Tibial artery (tissue), 4 donors: Measurements from ENCODE around the gene CAMKK2.
"Not testable (repeated sequence)": the region's sequence is repeated elsewhere in the genome, so short reads cannot be mapped to it uniquely, and the experiment has no call there.

Source experiments
- DNase-seq, 2 donors: peaks; one replicate each; pipeline ENCODE4 v3.0.0-alpha.2; 2019
- H3K27ac ChIP-seq, 2 donors: fragments of 200-600 bp; sonication (generic) in 1 of 2; 1 replicate in 1 of 2; 2 replicates in 1 of 2; pipeline ENCODE4 v1.5.1; 2018 to 2019; ENCODE audit warnings: mild to moderate bottlenecking in 1 of 2
- H3K27me3 ChIP-seq, 2 donors: fragments of 200-600 bp; sonication (generic) in 1 of 2; one replicate each; pipeline versions ENCODE4 v1.5.1 to v1.6.0; 2016 to 2019
- H3K36me3 ChIP-seq, 3 donors: fragments of 200-600 bp; sonication (generic) in 2 of 3; one replicate each; pipeline ENCODE4 v1.5.1; 2016 to 2019; ENCODE audit warnings: mild to moderate bottlenecking in 2 of 3
- H3K4me1 ChIP-seq, 4 donors: fragments of 200-600 bp; sonication (generic) in 2 of 4; 1 replicate in 3 of 4; 2 replicates in 1 of 4; pipeline ENCODE4 v1.5.1; 2016 to 2019
- H3K4me3 ChIP-seq, 2 donors: fragments of 200-600 bp; sonication (generic) in 1 of 2; 1 replicate in 1 of 2; 2 replicates in 1 of 2; pipeline ENCODE4 v1.5.1; 2018 to 2019; ENCODE audit warnings: mild to moderate bottlenecking in 2 of 2
- H3K9me3 ChIP-seq, 3 donors: fragments of 200-600 bp; sonication (generic) in 1 of 3; one replicate each; pipeline ENCODE4 v1.5.1; 2016 to 2019
- CTCF ChIP-seq, 2 experiments: fragments of 200-600 bp in 1 of 2; fragments of 450-650 bp in 1 of 2; IDR thresholded peaks; one replicate each; pipeline ENCODE4 v1.5.1; 2017 to 2019; ENCODE audit warnings: antibody characterized with exemption in 2 of 2, mild to moderate bottlenecking in 1 of 2, moderate library complexity in 1 of 2
- intact Hi-C: fragments of 100-400 bp; cut with DNase I; formaldehyde crosslinking; loops from one replicate; pipeline ENCODE4 v1.15.0; 2023; ENCODE audit warnings: low total_unique reads

CAMKK2 gene

GRCh38 chr12:121326996-121327674, 30.6 kb upstream of the CAMKK2 start:
- no peaks in the 10 kb centered on the region for H3K4me1 ChIP-seq
- peaks cover 51 to 95% (median 94%) of the 10 kb centered on the region in 3 donors for H3K36me3 ChIP-seq
- no peak overlapping the region for H3K27ac ChIP-seq
- intact Hi-C loops = no loop called here
- no peak overlapping the region for H3K4me3 ChIP-seq
- no peaks in the 10 kb centered on the region for H3K27me3 ChIP-seq
- no peak for TF ChIP-seq CTCF (IDR thresholded peaks at IDR 0.05)
- no peak for DNase-seq
- no peaks in the 10 kb centered on the region for H3K9me3 ChIP-seq

DNA sequence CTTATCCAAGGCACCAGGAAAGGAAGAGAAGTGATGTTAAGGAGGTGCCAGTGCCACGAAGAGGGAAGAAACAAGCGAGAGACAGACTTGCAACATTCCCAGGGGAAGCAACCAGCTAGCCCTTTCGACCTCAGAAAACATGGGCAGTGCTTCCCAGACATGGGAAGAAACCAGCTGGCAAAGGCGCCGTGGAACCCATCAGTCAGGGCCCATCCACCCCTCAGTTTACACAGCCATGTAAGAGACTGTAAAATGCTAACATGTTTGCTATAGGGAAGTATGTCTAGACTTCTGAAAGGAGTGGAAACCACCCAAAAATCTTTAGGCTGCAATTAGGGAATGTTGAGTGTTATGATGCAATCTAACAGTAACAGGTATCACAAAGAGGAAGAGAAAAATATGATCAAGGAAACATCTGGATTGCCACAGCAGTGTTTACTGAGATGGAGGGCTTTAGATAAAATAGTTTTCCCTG, 29.4 kb upstream of the CAMKK2 start:
- H3K4me3 ChIP-seq = no peak overlapping the region
- DNase-seq = no peak
- H3K27me3 ChIP-seq = no peaks in the 10 kb centered on the region
- H3K36me3 ChIP-seq = peaks cover 51 to 95% (median 90%) of the 10 kb centered on the region in 3 donors
- TF ChIP-seq CTCF (IDR thresholded peaks at IDR 0.05) = no peak
- intact Hi-C loops = no loop called here
- no peaks in the 10 kb centered on the region for H3K9me3 ChIP-seq
- H3K27ac ChIP-seq = no peak overlapping the region
- H3K4me1 ChIP-seq = no peaks in the 10 kb centered on the region

DNA sequence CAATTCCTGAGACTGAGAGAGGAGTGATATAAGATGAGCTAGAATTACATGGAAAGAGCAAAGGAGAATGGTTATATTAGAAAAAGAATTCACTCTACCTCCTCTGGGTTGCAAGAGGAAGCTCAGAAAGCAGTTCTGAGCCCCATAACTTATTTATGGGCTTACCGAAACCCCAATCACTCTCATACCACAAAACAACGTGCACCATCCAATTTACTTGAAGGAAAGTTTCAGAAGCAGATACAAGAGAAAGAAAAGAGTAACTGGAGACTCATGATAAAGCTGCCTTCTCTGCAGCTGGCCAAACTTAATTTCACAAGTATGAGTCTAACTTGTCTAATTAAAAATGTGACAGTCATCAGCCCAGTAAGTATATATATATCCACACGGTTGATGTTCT, 27.4 kb upstream of the CAMKK2 start:
- intact Hi-C loops = no loop called here
- no peak for TF ChIP-seq CTCF (IDR thresholded peaks at IDR 0.05)
- Histone ChIP-seq H3K4me3 (no peak overlapping the region), H3K27me3 (no peaks in the 10 kb centered on the region), H3K36me3 (peaks cover 46 to 94% (median 84%) of the 10 kb centered on the region in 3 donors), H3K4me1 (no peaks in the 10 kb centered on the region), H3K27ac (no peak overlapping the region), H3K9me3 (no peaks in the 10 kb centered on the region)
- no peak for DNase-seq

- intact Hi-C loops = no loop called here
- no peaks in the 10 kb centered on the region for H3K27me3 ChIP-seq
- H3K36me3 ChIP-seq = peaks cover 36 to 70% (median 44%) of the 10 kb centered on the region in 3 donors
- H3K27ac ChIP-seq = no peak overlapping the region
- H3K4me1 ChIP-seq = no peaks in the 10 kb centered on the region
- H3K4me3 ChIP-seq = no peak overlapping the region
- no peak for DNase-seq
- no peaks in the 10 kb centered on the region for H3K9me3 ChIP-seq
- TF ChIP-seq CTCF (IDR thresholded peaks at IDR 0.05) = no peak
These were observed 21.6 kb upstream of the CAMKK2 start for GRCh38 chr12:121318121-121318520.

- H3K27me3 ChIP-seq = no peaks in the 10 kb centered on the region
- no peak for TF ChIP-seq CTCF (IDR thresholded peaks at IDR 0.05)
- no peak overlapping the region for H3K4me3 ChIP-seq
- no peak for DNase-seq
- intact Hi-C loops = no loop called here
- no peak overlapping the region for H3K27ac ChIP-seq
- peaks cover 22 to 57% (median 44%) of the 10 kb centered on the region in 3 donors for H3K36me3 ChIP-seq
- no peaks in the 10 kb centered on the region for H3K9me3 ChIP-seq
- H3K4me1 ChIP-seq = no peaks in the 10 kb centered on the region
These were observed 17.9 kb upstream of the CAMKK2 start for GRCh38 chr12:121314431-121314830.

DNA sequence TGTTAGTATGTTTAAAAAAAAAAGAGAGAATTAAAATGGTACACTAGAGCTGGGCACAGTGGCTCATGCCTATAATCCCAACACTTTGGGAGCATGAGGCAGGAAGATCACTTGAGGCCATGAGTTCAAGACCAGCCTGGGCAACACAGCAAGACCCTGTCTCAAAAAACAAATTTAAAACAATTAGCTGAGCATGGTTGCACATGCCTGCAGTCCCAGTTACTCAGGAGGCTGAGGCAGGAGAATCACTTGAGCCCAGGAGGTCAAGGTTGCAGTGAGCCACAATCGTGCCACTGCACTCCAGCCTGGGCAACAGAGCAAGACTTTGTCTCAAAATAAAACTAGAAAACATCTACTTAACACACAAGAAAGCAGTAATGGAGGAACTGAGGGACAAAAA, 13.7 kb upstream of the CAMKK2 start:
- H3K9me3 ChIP-seq, H3K27ac ChIP-seq, H3K27me3 ChIP-seq, DNase-seq, H3K4me1 ChIP-seq, H3K4me3 ChIP-seq, intact Hi-C loops: not testable (repeated sequence)
- peaks cover 15 to 49% (median 43%) of the 10 kb centered on the region in 3 donors for H3K36me3 ChIP-seq

- intact Hi-C loops, H3K27ac ChIP-seq, H3K27me3 ChIP-seq, H3K9me3 ChIP-seq, H3K4me3 ChIP-seq, H3K4me1 ChIP-seq, DNase-seq: not testable (repeated sequence)
- peaks cover 10 to 49% (median 43%) of the 10 kb centered on the region in 3 donors for H3K36me3 ChIP-seq
These were observed 10.9 kb upstream of the CAMKK2 start for GRCh38 chr12:121307397-121307796.
